GM18511 (cell line): ENCODE data around the gene FOXF1.

Experiments used
- ATAC-seq: cut with Tn5 transposase; IDR thresholded peaks from one replicate; pipeline ENCODE4 v1.9.1; 2021; ENCODE audit warnings: mild to moderate bottlenecking, moderate library complexity; ENCODE audit not compliant: unreplicated experiment

The FOXF1 gene

DNA sequence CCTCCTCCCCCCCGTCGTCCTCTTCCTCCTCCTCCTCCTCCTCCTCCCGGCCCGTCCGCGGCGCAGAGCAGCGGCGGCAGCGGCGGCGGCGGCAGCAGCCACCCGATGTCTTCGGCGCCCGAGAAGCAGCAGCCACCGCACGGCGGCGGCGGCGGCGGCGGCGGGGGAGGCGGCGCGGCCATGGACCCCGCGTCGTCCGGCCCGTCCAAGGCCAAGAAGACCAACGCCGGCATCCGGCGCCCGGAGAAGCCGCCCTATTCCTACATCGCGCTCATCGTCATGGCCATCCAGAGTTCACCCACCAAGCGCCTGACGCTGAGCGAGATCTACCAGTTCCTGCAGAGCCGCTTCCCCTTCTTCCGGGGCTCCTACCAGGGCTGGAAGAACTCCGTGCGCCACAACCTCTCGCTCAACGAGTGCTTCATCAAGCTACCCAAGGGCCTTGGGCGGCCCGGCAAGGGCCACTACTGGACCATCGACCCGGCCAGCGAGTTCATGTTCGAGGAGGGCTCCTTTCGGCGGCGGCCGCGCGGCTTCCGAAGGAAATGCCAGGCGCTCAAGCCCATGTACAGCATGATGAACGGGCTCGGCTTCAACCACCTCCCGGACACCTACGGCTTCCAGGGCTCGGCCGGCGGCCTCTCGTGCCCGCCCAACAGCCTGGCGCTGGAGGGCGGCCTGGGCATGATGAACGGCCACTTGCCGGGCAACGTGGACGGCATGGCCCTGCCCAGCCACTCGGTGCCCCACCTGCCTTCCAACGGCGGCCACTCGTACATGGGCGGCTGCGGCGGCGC, at the start of gene FOXF1:
TSS of gene FOXF1 (plus strand) at position 63 of the 797 bp plus-strand sequence. CDS start at position 106, 43 bp downstream.
- ATAC-seq, result no peak

DNA sequence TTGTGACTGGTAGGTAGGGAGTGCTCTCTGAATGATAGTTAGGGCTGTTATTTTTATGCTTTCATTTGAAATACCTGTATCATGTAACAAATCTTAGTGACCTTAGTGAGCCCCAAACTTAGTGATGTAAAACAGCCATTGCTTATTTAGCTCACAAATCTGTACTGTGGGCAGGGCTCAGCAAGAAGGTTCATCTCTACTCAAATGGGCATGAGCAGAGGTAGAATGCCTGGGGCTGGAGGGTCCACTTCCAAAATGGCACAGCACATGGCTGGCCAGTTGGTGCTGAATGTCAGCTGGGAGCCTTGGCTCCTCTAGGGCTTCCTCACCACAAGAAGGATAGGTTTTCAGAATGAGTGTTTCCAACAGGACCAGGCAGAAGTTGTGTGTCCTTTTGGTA, 49.3 kb upstream of the FOXF1 start:
- ATAC-seq, result no peak

DNA sequence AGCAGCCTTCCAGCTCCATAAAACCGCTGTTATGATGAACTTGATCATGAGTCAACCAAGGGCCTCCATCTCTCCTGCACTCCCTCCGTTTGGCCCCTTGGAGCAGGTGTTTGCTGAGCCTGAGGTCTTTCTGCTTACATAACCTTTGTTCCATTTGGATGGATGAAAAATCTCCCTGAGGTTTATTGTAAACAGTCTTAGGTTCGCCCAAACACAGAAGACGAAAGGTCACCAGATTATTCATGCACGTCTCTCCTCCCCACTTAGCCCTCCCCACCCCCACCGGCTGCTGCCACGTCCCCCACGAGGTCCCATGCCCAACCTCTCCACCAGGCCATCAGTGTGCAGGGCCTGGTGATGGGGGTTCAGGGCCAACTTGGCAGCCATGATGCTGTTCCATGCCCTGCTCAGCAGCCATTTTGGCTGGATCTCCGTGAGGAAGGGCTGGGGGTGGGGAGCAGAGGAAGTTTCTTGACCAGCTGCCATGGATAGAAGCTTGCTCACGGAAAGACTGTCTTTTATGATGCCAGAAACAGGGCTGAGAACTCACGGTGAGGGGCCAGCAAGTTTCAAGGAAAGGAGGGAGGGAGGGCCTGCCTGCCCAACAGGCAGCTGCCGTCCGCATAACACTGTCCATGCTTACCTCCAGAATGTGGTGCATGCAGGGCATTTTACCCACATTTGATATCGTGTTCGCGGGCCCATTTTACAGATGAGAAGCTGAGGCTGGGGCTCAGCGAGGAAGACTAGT, 47.8 kb upstream of the FOXF1 start:
- no peak for ATAC-seq

DNA sequence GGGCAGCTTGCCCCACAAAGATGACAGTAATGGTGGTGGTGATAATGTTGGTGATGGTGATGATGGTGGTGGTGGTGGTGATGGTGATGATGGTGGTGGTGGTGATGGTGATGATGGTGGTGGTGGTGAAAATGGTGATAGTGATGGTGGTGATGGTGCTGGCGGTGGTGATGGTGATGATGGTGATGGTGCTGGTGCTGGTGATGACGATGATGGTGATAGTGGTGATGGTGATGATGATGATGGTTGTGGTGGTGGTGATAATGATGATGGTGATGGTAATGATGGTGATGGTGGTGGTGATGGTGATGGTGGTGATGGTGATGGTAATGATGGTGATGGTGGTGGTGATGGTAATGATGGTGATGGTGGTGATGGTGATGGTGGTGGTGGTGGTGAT, 46.3 kb upstream of the FOXF1 start:
- no peak for ATAC-seq

DNA sequence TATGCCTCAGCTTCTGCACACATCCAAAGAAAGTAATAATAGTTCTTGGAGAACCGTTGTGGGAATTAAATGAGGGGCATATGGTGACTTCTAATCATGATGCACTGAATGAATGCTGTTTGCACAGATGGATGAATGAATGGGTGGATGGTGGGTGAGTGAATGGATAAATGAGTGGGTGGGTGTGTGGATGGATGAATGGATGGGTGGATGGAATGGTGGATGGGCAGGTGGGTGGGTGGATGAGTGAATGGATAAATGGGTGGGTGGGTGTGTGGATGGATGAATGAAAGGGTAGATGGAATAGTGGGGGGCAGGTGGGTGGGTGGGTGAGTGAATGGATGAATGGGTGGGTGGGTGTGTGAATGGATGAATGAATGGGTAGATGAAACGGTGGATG, 44.9 kb upstream of the FOXF1 start:
- no peak for ATAC-seq

DNA sequence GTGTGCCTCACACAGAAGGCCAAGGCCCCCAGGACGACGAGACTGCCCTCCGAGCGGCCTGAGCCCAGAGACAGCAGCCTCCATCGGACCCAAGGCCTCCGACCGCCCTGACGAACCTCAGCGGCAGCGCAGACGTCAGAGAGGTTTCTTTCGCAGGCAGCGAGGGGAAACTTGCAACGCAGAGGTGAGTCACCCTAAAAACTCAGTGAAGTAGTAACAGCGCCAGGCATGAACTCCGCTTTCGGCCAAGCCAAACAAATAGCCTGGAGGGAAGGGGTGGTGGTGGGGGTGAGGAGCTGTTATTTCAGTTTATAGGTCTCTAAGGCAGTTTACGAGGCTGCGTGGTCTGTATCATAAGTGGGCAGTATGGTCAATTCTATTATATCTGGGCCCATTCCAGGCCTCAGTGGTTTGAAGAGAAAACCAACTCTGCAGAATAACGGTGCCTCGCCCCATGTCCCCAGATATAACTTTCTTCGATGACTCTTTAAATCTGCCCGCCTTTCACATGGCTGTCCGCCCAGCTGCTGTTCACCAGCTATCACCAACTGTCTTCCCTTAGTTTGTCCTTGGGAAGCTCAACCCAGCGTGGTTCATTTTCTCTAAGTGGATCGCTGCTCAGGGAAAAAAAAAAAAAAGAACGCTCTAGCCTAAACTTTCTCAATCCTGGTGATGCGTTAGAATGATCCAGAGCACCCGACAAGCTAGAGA, 43.5 kb upstream of the FOXF1 start:
- no peak for ATAC-seq

DNA sequence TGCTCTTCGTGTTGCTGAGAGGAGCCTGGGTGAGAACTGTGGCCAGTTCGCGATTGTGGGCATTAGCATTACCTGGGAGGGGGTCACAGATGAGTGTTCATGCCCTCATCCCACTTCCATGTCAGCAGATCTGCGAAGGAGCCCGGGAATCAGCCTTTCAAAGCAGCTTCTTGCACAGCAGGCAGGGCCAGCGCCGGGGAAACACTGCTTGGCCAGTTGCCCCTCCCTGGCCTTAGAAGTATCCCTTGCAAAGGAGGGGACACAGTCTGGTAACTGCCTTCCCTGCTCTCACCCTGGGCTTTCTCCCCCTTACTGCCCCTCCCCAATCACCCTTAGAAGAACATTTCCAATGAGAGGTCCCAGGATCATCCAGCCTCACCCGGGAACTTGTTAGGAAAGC, 42.8 kb upstream of the FOXF1 start:
- ATAC-seq, result no peak

DNA sequence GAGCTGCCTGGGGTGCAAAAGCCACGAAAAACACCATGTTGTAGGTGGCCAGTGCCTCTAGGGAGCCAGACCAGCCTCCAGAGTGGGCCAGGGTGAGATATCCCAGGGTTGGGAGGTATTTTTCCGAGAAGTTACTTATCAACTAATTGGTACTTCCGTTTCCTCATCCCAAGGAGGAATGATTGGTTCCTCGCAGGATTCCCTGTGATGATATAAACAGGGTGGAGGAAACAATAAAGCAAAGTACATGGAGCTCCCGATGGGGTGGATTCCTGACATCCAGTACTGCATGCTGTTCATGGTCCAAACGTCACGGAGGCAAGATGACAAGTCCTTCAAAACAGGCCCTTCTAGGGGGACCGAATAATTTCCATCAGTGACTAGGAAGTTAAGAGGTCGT, 39.4 kb upstream of the FOXF1 start:
- no peak for ATAC-seq

DNA sequence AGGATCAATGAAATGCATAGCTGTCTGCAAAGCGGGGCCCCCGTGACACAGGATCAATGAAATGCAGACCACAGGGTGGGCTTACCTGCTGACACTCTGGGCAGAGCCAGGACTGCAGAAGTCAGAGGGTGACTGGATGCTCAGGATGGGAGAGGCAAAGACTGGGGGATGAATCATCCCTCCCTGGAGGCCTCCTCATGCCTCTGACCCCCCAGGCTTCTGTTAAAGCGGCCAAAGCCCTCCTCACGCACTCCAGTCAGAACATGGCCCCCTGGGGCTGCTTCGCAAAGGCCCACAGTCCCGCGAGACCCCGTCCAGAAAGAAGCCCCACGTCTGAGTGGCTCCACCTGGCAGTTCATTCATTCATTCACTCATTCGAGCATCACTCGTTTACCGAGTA, 38.4 kb upstream of the FOXF1 start:
- no peak for ATAC-seq

DNA sequence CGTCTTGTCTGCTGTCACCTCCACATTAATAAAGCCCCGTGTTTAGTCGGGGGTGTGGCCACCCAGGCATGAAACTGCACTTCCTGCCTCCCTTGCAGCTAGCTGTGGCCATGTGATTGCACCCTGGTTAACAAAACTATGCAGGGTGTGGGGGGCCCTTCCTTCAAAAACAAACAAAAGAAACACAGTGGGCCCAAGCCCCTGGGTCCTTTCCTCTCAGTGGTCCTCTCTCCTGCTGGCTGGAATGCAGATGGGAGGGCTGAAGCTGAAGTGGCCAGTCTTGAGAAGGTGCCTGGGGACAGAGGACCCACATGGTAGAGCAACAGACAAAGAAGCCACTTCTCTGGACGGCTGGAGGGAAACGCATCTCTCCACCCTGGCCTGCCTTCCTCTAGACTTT, 38.0 kb upstream of the FOXF1 start:
- ATAC-seq, result no peak

DNA sequence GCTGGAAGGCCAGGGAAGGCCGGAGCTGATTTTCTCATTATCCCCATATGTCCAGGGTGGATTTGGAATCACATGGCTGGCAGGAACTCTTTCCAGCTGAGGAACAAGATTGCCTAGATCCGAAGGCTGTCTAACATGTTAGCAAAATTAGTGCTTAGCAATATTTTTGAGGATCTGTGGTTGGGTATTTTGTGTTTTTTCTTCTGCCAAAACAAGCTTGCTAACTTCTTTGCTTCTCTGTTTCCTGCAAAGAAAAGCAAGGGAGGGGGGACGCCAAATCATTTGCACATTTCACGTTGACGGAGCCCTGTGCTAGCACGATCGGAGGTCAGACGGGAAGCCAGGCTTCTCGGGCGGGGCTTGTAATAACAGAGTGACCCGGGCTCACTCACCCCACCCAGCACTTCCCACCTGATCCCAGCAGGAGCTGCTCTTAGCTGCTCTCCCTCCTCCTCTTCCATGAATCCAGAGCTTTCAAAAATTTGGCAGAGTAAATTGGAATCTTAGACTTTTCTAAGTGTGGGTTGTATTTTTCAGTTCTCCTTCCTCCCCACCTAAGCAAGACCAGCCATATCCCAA, 33.3 kb upstream of the FOXF1 start:
- no peak for ATAC-seq

DNA sequence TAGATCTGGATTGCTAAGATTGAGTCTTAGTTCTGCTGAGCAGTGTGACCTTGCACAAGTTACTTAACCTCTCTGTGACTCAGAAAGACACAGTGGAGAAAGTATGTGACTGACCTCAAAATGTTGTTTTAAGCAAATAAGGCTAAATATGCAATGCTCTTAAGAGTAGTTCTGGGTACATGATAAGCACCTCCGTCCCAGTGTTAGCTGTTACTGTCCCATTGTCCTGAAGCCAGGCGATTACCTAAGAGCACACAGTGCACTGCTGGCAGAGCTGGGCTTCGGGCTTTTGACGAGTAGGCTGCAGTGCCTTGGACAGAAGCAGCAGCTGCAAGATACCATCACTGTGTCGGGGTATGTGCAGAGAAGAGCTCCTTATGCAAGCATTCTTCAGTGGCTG, 32.7 kb upstream of the FOXF1 start:
- no peak for ATAC-seq

DNA sequence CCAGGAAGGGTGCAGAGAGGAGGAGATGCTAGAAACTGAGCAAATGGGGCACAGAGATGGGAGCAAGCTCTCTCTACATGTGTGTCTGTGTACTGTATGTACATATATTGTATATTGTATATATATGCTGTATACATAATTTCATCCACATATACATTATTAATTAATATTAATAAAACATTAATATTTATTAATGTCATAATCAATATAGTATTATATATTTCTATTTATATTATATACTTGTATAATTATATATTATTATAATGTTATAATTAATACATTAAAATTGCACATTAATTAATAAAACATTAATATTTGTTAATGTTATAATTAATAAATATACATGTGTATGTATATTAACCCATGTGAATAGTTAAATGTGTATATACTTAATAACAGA, 31.5 kb upstream of the FOXF1 start:
- no peak for ATAC-seq

DNA sequence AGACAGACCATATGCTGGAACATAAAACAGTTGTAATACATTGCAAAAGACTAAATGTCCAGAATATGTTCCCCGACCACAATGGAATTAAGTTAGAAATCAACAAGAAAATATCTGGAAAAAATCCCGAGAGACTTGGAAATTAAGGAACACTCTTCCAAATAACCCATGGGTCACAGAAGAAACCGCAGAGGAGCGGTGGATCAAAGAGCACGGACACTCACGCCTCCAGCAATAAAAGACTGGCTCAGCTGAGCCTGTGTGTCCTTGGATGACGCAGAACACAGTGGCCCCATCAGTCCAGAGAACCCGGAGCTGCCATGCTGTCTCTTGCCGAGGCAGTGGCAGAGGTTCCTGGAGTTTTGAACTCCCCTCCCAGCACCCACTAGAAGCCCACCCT, 30.9 kb upstream of the FOXF1 start:
- ATAC-seq, result no peak

DNA sequence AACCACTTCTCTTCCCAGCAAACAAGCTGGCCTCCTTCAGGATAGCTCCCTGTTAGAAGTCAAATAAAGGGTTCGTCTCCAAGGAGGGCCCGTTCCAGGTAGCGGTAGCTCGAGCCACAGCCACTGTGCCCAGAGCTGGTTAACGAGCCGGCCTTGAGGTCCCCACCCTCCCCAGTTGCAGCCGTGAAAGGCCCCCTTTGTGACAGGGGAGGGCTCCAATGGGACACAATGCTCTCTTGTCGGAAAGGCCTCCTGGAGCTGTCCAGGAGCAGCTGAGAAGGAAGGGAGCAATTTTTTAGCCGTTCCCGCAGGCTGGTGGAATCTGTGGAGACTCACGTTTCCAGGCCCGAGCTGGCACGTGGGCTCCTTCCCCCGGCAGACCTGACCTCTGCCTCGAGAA, 29.9 kb upstream of the FOXF1 start:
- ATAC-seq, result no peak

DNA sequence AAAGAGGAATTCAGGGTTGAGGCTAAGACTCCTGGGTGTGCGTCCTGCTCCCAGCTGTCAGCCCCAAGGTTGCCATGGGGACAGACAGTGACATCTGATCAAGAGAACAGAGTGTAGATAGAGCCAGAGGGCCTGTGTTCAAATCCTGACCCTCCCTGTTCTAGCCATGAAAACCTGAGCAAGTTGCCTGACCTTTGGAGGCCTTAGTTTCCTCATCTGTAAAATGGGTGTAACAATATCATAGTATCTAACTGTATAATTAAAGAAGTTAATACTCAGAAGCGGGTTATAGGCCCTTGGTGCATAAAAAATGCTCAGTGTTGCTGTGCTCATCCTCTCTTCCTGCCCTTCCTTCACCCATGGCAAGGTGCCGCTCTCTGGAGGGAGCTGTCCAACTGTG, 28.7 kb upstream of the FOXF1 start:
- no peak for ATAC-seq

DNA sequence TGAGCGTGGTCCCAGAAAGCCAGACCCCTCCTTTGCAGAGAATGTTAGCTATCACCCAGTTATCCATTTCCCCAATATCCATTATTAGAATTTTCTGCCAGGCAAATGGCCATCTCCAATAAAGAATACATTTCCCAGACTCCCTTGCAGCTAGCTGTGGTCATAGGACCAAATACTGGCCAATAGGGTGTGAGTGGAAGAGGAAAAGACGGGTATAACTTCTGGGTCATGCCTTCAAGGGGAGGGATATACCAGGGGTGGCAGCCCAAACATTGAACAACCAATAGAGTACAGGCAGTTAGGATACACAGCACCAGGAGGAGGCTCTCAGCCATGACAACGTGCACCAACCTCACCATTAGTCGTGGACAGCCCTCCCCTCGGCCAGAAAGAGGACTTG, 26.1 kb upstream of the FOXF1 start:
- no peak for ATAC-seq

DNA sequence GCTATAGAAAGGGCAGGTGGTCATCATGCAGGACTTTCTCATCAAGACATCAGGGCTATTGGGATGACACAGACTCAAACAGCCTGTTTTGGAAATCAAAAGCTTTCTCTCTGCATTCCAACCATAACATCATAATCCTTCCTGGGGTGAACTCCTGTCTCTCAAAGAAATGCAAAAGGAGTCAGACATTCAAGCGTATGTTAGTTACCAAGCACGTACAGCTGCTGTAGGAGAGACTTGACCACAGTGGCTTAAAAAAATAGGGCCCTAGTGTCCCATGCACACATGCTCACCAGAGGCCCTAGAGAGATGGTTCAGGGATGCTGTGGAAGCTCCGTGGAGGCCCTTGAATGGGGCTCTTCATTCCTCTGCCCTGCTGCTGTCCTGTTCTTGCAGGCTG, 24.6 kb upstream of the FOXF1 start:
- no peak for ATAC-seq

DNA sequence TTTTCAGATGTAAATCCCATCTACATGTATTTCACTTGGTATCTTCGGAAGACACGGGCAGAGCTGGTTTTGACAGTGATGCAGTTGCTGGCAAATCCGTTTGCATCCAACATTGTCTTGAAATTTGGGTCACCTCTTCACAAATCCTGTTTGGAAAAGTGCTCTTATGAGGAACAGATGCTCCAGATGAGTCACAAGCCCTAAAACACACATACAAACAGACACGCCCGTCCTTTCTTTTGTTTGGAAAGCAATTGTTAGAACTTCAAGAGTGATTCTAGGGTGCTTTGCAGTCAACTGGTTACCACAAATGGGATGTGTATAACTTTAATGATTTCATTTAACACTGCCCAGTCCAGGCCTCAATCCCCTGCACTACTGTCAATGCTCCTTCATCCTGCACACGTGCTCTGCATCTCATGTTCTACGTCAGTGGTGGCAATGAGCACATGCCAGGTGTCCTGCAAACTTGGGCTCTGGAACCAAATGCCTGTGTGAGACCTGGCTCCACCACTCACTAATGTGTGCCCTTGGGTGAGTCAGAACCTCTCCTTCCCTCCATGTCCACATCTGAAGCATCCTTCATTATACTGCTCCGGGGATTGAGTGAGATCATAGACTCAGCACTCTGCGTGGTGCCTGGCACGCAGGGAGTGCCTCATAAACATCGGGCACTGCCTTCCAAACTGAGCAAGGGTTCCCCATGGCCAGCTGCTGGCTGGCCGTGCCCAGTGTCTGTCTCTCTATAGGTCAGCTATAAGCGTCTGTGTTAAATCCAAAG, 19.3 kb upstream of the FOXF1 start:
- ATAC-seq, result no peak

DNA sequence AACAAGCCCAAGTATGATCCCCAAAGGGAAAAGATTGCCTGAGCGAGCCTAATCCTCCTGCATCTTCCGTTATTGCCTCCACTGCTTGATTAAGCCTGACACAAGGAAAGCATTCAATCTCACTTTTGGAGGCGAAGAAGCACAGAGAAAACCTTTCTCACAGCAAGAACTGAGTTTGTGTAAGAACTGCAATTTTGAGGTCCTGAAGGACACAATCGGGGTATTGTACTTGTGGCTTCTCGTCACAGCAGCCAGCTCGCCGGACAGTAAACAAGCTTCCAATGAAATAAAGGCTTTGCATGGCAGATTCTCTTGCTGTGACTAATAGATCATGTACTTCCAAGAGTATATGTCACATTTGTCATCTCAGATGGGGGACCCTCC, 18.7 kb upstream of the FOXF1 start:
- ATAC-seq, result no peak
